T-helper 2 cell treated with Interferon-gamma antibody and Interleukin-4, amounts not matched to agents 100 ng/mL and 5 ng/mL, for 36 hours (primary cell): ENCODE results near the gene PATJ. TPM values are rescaled to one million over a fixed set of nuclear protein-coding genes. Genes with fewer than 3 reads are reported as not detected.
"Not testable (repeated sequence)": the region's sequence is repeated elsewhere in the genome, so short reads cannot be mapped to it uniquely, and the experiment has no call there.

Experiments
- intact Hi-C: fragments of 100-400 bp; cut with micrococcal nuclease; formaldehyde crosslinking; loops from one replicate; pipeline ENCODE4 v1.15.1; 2023
- total RNA-seq: library from RNA; stranded (reverse); gene quantifications from 2 replicates; pipeline ENCODE4 v1.2.3, GENCODE V29; 2022

PATJ gene
- total RNA-seq, 1 donor from 2014 or later = 7.5 TPM

DNA sequence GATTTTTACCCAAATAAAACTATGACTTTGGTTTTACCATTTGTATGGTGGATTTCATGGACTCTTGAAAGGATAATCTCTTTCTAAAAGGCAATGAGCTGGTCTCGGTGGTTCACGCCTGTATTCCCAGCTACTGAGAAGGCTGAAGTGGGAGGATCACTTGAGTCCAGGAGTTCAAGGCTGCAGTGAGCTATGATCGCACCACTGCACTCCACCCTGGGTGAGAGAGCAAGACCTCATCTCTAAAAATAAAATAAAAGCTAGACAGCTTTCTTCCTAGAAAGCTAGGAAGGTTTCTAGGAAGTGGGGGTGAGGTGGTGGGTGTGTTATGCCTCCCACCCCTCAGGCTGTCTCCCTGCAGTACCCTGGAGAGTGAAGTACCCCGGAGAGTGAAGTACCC is 398.4 kb downstream of the PATJ start:
- intact Hi-C loops = no loop called here

DNA sequence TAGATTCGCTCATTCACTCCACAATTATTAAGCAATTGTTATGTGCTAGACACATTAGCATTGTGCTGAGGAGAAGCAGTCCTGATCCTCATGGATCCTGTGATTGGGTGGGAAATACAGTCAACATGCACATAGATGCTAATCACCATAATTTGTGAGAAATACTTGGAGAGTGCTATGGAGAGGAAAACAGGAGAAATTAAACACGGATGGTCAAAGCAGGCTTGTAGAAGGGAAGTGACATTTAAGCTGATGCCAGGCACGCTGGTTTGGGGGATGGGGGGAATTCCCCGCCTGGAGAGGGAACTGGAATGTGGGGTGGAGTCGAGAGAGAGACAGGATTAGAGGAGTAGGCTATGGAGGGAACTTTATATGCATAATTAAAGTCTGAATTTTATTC is 400.2 kb downstream of the PATJ start:
- intact Hi-C loops = no loop called here

DNA sequence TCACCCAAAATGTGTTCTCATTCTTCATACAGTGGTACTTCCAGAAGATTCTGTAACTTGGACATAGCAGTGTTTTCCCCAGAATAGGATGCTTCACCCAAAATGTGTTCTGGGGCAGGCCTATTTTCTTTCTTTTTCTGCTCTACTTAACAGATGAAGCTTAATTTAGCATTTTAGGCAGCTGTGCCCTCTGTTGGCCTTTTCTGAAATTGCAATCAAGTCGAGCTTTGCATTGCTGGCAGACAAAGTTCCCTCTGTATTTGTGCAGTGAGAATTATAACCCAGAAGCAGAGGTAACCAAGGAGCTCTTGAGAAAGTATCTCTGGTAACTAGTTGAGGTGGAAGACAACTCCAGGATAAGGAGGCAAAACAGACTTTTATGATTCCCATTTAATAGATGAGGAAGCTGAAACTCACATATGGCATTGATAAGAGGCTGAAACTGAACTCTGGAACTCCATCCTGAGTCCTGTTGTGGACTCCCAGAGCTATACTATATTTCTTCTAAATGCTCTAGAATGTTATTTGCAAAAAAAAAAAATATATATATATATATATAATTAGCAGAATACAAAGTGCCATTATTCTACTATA is 402.1 kb downstream of the PATJ start:
- intact Hi-C loops = no loop called here

DNA sequence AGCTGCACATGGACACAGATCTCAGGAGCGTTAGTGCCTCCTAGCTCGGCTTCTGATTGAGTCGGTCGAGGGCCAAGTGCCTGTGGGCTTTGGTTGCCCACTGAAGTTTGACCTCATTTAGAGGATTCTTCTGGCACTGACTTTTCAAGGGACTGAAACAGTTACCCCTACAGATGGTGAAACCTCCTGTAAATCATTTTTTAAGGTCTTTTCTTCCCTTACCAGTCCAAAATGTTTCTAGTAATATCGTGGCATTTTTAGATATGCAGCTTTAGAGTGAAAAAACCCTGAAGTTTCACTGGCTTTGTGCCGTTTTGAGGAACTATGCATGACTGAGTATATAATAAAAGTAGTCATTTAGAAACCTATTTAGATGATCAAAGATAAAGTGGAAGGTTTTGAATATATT is 417.7 kb downstream of the PATJ start:
- intact Hi-C loops = no loop called here

DNA sequence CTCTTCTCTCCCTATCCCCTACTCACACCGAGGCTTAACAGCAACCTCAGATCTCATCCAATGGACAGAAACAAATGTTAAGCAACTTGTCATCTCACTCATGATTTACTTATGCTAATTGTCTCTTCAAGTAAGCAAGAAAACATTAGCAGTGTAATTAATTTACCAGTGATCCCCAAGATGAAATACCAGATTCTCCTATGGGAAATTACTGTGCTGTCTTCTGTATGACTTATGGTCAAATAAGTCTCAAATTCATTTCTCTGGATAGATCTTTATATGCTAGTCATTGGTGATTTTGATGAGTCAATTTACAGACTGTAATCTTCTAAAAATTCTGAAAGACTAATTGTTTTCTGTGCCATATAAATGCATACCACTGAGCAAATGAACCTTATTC is 419.4 kb downstream of the PATJ start:
- intact Hi-C loops = no loop called here

DNA sequence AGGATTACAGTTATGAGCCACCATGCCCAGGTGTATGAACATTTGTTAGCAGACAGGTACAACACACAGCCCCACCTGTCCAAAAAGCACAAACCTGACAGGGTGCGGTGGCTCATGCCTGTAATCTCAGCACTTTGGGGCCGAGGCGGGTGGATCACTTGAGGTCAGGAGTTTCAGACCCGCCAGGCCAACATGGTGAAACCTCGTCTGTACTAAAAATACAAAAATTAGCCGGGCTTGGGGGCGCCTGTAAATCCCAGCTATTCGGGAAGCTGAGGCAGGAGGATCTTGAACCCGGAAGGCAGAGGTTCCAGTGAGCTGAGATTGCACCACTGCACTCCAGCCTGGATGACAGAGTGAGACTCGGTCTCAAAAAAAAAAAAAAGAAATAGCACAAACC is 428.1 kb downstream of the PATJ start:
- intact Hi-C loops = not testable (repeated sequence)

DNA sequence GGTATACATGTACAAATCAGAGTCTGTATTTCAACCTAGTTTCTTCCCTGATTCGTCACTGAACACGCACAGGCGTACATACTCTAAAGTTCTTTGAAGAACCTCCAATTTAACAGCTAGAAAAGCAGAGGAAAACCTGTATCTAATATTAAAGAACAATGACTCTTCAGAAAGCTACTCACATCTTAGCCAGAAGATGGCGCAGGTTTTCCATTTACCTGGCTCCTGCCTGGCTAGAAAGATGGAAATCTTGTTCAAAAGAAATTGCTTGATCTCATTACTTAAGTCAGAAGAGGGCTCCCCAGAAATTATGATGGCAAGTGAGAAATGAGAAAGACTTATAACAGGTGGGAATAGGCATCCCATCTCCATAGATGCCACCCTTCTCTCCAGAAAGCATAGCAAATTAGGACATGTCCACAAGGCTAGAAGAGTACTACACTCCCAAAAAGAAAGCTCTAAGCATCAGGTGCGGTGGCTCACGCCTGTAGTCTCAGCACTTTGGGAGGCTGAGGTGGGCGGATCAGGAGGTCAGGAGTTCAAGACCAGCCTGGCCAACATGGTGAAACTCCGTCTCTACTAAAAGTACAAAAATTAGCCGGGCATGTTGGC is 433.4 kb downstream of the PATJ start:
- intact Hi-C loops = loop anchor here (1.0 to 2.0 kb wide), 2 partner anchors 232 to 571 kb away; no protein-coding TSS in a partner anchor

DNA sequence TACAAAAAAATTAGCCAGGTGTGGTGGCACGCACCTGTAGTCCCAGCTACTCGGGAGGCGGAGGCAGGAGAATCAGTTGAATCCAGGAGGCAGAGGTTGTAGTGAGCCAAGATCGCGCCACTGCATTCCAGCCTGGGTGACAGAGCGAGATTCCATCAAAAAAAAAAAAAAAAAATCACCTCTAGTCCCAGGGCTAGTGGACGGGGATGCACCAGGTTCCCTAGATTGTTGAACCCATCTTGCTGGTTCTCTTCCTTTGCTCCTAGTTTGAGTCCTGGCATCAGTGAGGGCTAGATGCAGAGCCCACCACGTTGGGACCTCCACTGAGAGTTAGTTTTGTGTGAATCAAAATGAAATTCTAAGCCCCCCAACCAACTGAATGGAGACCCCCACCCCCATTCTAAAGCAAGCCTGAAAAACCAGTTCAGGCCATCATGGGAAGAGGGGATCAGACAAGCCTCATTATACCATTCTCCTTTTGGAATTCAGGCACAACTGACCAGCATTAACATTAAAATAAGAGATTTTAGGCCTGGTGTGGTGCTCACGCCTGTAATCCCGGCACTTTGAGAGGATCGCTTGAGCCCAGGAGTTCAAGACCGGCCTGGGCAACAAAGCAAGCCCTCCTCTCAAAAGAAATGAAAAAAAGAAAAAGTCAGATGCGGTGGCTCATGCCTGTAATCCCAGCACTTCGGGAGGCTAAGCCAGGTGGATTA is 434.5 kb downstream of the PATJ start:
- intact Hi-C loops = no loop called here

DNA sequence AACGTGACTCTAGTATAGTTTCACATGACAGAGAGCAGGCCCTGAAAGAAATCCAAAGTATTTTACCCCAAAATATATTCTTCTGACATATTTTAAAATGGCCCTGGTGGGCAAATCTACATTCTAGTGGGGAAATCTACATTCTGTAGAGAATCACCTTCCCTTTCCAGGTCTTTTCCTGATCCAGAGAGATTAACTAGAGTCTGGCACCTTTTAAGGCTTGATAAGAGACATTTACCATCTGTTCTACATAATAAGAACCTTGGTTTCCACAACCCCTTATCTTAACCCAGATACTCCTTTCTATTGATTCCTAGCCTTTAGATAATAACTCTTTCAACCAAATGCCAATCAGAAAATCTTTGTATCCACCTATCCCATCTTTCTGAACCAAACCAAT is 435.3 kb downstream of the PATJ start:
- intact Hi-C loops = no loop called here

DNA sequence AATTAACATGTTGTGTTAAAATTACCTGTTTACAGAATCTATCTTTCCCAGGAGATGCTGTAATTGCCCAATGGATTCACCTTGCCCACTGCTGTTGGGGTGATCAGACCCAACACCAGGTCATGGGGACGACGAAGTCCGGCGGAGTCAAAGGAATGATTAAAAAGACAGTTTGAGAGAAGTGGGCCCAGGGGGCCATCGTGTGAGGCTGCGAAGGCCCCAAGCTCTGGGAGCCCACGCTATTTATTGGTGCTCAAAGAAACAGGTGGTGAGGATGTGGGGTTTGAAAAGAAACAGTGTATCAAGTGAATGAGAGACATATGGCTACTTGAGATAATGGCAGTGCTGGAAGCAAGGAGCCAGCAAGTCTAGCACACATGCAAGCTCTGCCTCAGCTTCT is 436.1 kb downstream of the PATJ start:
- intact Hi-C loops = no loop called here

DNA sequence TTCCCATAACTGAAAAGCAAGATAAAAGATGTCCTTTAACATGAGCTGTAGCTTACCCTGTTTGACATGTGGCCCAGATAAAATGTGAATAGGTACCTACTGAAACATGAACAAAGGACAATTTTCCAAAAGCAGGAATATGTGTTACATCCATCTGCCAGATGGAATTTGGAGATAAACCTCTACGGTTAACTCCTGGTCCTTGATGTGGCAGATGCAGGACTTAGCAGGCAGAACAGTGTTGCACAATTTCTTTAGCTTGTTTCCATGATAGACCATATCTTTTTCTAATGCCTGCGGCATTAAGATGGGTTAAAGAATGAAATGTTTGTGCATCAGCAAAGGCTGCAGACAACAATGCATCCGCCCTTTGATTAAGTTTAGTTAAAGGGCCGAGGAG is 437.8 kb downstream of the PATJ start:
- intact Hi-C loops = not testable (repeated sequence)

DNA sequence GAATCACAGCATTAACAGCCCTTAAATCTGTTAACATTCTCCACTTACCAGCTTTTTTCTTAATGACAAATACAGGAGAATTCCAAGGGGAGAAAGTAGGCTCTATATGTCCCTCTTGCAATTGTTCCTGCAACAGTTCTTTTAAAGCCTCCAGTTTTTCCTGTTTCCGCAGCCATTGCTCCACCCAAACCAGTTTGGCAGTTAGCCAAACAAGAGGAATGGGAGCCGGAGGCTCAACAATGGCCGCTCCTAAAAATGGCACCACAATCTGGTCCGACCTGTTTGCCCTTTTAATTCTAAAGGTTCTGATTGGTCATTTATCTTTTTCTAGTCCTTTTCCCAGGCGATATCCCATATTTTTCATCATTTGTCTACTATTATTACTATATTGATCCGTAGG is 438.4 kb downstream of the PATJ start:
- intact Hi-C loops = no loop called here

DNA sequence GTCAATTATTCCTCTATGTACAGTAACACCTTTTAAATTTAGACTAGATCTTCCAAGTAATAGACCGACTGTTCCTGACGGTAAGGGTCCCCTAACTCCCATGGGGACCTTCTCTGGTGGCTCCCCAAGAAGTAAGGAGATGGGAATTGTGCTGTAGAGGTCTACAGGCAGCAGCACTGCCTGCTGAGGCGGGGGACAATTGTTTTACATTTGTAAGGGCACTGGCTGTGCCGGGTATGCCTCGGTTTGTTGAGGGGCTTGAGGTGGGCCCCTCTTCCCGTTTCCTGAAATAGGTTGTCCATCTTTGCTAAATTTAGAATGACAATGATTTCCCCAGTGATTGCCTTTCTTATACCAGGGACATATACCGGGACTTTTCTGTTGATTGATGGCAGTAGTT is 439.3 kb downstream of the PATJ start:
- intact Hi-C loops = no loop called here

DNA sequence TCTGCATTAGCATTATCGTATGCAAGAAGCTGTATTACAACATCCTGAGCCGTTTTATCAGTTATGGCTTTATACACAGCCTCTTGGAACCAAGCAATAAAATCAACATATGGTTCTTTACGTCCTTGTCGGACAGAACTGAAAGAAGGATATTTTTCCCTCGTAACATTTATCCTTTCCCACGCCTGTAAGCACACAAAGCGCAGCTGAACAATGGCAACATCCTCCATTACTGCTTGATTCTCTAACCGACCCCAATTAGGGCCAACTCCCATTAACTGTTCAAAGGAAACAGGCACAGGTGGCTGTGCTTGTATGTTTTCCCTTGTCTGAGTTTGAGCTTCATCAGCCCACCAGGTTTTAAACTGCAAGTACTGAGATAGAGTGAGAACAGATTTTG is 439.9 kb downstream of the PATJ start:
- intact Hi-C loops = not testable (repeated sequence)

DNA sequence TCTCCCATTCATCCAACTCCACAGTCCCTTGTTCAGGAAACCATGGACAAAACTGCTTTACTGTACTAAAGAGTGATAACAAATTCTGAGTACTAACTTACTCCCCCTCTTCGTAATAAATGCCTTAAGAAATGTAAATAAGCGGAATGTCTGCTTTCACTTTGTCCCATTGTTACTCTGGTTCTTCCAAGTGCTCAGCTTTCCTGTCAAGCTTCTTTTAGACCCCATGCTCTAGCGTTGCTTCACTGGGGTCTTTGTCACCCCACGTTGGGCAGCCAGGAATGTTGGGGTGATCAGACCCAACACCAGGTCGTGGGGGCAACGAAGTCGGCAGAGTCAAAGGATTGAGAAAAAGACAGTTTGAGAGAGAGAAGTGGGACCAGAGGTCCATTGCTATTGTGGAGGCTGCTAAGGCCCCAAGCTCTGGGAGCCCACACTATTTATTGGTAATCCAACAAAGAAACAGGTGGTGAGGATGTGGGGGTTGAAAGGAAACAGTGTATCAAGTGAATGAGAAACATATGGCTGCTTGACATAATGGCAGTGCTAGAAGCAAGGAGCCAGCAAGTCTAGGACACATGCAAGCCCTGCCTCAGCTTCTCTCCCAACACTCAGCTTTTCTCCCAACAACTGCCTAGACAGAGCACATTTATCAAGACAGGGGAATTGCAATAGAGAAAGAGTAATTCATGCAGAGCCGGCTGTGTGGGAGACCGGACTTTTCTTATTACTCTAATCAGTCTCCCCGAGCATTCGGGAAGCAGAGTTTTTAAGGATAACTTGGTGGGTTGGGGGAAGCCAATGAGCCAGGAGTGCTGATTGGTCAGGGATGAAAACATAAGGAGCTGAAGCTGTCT is 441.1 kb downstream of the PATJ start:
- intact Hi-C loops = not testable (repeated sequence)

DNA sequence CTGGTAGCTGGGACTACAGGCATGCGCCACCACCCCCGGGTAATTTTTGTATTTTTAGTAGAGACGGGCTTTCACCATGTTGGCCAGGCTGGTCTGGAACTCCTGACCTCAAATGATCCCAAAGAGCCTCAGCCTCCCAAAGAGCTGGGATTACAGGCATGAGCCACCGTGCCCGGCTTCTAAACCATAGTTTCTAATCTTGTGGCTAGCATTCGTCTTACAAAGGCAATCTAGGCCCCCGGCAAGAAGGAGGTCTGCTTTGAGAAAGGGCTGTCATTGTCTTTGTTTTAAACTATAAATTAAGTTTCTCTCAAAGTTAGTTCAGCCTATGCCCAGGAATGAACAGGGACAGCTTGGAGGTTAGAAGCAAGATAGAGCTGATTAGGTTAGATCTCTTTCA is 442.1 kb downstream of the PATJ start:
- intact Hi-C loops = no loop called here

DNA sequence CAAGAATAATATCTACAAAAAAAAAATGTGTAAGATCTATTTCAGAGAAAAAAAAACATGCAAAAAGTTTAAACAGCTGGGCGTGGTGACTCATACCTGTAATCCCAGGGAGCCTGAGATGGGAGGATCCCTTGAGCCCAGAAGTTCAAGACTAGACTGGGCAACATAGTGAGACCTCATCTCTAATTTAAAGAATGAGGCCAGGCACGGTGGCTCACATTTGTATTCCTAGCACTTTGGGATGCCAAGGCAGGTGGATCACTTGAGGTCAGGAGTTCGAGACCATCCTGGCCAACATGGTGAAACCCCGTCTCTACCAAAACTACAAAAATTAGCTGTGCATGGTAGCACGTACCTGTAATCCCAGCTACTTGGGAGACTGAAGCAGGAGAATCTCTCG is 443.0 kb downstream of the PATJ start:
- intact Hi-C loops = not testable (repeated sequence)

DNA sequence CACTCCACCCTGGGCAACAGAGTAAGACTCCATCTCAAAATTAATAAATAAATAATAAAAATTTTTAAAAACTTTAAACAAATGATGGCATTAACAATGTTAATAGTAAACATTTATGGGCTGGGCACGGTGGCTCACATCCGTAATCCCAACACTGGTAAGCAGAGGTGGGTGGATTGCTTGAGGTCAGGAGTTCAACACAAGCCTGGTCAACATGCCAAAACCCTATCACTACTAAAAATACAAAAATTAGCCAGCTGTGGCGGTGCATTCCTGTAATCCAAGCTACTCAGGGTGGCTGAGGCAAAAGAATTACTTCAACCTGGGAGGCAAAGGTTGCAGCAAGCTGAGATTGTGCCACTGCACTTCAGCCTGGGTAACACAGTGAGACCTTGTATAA is 443.4 kb downstream of the PATJ start:
- intact Hi-C loops = no loop called here

DNA sequence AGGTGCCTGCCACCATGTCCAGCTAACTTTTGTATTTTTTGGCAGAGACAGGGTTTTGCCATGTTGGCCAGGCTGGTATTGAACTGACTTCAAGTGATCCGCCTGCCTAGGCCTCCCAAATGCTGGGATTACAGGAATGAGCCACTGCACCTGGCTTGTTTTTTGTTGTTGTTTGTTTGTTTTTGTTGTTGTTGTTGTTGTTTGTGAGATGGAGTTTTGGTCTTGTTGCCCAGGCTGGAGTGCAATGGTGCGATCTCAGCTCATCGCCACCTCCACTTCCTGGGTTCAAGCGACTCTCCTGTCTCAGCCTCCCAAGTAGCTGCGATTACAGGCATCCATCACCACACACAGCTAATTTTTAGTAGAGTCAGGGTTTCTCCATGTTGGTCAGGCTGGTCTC is 445.3 kb downstream of the PATJ start:
- intact Hi-C loops = no loop called here

DNA sequence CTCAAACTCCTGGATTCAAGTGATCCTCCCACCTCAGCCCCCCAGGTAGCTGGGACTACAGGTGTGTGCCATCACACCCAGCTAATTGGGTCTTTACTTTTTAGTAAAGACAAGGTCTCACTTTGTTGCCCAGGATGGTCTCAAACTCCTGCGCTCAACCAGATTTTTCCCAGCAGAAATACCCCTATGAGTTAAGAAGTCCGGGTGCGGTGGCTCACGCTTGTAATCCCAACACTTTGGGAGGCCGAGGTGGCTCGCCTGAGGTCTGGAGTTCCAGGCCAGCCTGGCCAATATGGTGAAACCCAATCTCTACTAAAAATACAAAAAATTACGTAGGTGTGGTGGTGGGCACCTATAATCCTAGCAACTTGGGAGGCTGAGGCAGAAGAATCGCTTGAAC is 445.8 kb downstream of the PATJ start:
- intact Hi-C loops = no loop called here

DNA sequence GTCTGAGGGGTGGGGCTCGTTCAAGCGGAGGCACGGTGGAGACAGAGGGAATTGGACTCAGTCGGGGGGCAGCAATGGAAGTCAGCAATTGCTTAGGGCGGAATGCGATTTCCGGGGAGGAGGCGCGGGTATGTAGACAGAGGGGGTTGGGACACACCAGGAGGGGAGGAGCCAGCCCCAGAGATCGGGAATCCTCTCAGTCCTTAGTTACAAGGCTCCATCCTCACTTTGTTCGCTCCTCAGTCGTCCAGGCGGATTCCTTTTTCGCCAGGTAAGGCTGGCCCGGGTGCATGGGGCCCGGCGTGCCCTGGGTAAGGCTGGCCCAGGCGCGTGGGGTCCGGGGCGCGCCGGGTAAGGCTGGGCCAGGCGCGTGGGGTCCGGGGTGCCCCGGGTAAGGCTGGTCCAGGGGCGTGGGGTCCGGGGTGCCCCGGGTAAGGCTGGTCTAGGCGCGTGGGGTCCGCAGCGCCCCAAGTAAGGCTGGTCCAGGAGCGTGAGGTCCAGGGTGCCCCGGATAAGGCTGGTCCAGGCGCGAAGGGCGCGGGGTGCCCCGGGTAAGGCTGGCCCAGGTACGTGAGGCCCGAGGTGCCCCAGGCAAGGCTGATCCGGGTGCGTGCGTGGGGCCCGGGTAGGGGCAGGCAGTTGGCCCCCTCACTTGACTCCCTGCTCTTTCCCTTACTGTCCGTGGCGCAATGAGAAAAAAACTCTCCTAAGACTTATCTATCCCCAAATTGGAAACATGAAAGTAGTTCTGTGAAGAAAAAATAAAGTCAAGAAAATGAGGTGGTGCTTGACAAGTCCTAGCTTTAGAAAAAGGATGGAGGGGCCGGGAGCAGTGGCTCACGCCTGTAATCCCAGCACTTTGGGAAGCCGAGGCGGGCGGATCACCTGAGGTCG is 452.6 kb downstream of the PATJ start, which contains the start of gene L1TD1:
L1TD1 (plus strand) TSS at position 199 of the 894 bp plus-strand sequence. CDS start 11,780 bp downstream, outside the sequence.
- intact Hi-C loops = no loop called here
